Cardiac muscle cell (in vitro differentiated cells and primary cell): ENCODE results near the gene HLA-F. TPM values are rescaled to one million over a fixed set of nuclear protein-coding genes. Genes with fewer than 3 reads are reported as not detected.
A peak's percentile ranks its signal among the peaks of the same experiment; 100 is the strongest.

Experiments
- DNase-seq, 2 donors: peaks; one replicate each; pipeline versions ENCODE4 v3.0.0 to v3.0.0-alpha.2; 2010 to 2017; ENCODE audit warnings: low read depth in 1 of 2, low spot score in 1 of 2
- H3K27ac ChIP-seq: fragments of 200-600 bp; sonication (generic); 2 replicates; pipeline ENCODE4 v1.5.1; 2016
- H3K27me3 ChIP-seq: fragments of 200-600 bp; sonication (generic); 2 replicates; pipeline ENCODE4 v1.6.0; 2016; ENCODE audit warnings: control low read depth
- H3K36me3 ChIP-seq: fragments of 200-600 bp; sonication (generic); 2 replicates; pipeline ENCODE4 v1.5.1; 2016; ENCODE audit warnings: control low read depth
- H3K4me1 ChIP-seq: fragments of 200-600 bp; sonication (generic); 2 replicates; pipeline ENCODE4 v1.8.1; 2017; ENCODE audit warnings: low read depth, mild to moderate bottlenecking, mixed run types
- H3K4me3 ChIP-seq: fragments of 200-600 bp; sonication (generic); 2 replicates; pipeline ENCODE4 v1.5.1; 2016; ENCODE audit warnings: mild to moderate bottlenecking
- H3K9me3 ChIP-seq: fragments of 200-600 bp; sonication (generic); 2 replicates; pipeline ENCODE4 v1.5.1; 2017; ENCODE audit warnings: low read depth, mild to moderate bottlenecking, control low read depth
- polyA plus RNA-seq: library from polyadenylated mRNA; unstranded; fragments of >200 nt; fragmentation: Nextera tagmentation; extraction: Ambion mirVana; gene quantifications from 2 replicates; pipeline ENCODE4 v1.2.1, GENCODE V29; 2016
- total RNA-seq: library from RNA; depleted of rRNA; stranded (reverse); fragments of >200 nt; gene quantifications from 2 replicates; pipeline ENCODE4 v1.2.3, GENCODE V29; 2016
- TF ChIP-seq, protein P1 (sequence below): IDR thresholded peaks from 2 replicates; pipeline ENCODE4 v1.5.1; 2012; ENCODE audit warnings: low read depth, mild to moderate bottlenecking, low read length

Gene HLA-F
- total and polyA plus RNA-seq, 2 experiments from 2014 or later, result 0.84 to 1.5 TPM

DNA sequence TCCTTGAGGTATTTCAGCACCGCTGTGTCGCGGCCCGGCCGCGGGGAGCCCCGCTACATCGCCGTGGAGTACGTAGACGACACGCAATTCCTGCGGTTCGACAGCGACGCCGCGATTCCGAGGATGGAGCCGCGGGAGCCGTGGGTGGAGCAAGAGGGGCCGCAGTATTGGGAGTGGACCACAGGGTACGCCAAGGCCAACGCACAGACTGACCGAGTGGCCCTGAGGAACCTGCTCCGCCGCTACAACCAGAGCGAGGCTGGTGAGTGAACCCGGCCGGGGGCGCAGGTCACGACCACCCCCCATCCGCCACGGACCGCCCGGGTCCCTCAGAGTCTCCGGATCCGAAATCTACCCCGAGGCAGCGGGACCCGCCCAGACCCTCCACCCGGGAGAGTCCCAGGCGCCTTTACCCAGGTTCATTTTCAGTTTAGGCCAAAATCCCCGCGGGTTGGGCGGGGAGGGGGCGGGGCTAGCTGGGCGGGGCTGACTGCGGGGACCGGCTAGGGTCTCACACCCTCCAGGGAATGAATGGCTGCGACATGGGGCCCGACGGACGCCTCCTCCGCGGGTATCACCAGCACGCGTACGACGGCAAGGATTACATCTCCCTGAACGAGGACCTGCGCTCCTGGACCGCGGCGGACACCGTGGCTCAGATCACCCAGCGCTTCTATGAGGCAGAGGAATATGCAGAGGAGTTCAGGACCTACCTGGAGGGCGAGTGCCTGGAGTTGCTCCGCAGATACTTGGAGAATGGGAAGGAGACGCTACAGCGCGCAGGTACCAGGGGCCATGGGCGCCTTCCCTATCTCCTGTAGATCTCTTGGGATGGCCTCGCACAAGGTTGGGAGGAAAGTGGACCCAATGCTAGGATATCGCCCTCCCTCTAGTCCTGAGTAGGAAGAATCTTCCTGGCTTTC lies 693 bp downstream of the HLA-F start:
- DNase-seq, result peak; percentile 17 to 19
- Histone ChIP-seq H3K36me3 (no peaks in the 10 kb centered on the region), H3K27ac (no peak overlapping the region), H3K27me3 (peaks cover 78% of the 10 kb centered on the region), H3K4me3 (peak overlapping the region; percentile 44), H3K9me3 (no peaks in the 10 kb centered on the region), H3K4me1 (no peaks in the 10 kb centered on the region)
- TF ChIP-seq, protein P1, sequence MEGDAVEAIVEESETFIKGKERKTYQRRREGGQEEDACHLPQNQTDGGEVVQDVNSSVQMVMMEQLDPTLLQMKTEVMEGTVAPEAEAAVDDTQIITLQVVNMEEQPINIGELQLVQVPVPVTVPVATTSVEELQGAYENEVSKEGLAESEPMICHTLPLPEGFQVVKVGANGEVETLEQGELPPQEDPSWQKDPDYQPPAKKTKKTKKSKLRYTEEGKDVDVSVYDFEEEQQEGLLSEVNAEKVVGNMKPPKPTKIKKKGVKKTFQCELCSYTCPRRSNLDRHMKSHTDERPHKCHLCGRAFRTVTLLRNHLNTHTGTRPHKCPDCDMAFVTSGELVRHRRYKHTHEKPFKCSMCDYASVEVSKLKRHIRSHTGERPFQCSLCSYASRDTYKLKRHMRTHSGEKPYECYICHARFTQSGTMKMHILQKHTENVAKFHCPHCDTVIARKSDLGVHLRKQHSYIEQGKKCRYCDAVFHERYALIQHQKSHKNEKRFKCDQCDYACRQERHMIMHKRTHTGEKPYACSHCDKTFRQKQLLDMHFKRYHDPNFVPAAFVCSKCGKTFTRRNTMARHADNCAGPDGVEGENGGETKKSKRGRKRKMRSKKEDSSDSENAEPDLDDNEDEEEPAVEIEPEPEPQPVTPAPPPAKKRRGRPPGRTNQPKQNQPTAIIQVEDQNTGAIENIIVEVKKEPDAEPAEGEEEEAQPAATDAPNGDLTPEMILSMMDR, result no peak

DNA sequence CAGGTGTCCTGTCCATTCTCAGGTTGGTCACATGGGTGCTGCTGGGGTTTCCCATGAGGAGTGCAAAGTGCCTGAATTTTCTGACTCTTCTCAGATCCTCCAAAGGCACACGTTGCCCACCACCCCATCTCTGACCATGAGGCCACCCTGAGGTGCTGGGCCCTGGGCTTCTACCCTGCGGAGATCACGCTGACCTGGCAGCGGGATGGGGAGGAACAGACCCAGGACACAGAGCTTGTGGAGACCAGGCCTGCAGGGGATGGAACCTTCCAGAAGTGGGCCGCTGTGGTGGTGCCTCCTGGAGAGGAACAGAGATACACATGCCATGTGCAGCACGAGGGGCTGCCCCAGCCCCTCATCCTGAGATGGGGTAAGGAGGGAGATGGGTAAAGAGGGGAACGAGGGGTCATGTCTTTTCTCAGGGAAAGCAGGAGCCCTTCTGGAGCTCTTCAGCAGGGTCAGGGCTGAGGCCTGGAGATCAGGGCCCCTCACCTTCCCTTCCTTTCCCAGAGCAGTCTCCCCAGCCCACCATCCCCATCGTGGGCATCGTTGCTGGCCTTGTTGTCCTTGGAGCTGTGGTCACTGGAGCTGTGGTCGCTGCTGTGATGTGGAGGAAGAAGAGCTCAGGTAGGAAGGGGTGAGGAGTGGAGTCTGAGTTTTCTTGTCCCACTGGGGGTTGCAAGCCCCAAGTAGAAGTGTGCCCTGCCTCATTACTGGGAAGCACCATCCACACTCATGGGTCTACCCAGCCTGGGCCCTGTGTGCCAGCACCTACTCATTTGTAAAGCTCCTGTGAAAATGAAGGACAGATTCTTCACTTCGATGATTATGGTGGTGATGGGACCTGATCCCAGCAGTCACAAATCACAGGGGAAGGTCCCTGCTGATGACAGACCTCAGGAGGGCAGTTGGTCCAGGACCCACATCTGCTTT lies 2.0 kb downstream of the HLA-F start:
- Histone ChIP-seq H3K27ac (no peak overlapping the region), H3K4me1 (no peaks in the 10 kb centered on the region), H3K9me3 (no peaks in the 10 kb centered on the region), H3K4me3 (no peak overlapping the region), H3K27me3 (peaks cover 88% of the 10 kb centered on the region), H3K36me3 (no peaks in the 10 kb centered on the region)
- no peak for DNase-seq
- TF ChIP-seq, protein P1, result no peak

DNA sequence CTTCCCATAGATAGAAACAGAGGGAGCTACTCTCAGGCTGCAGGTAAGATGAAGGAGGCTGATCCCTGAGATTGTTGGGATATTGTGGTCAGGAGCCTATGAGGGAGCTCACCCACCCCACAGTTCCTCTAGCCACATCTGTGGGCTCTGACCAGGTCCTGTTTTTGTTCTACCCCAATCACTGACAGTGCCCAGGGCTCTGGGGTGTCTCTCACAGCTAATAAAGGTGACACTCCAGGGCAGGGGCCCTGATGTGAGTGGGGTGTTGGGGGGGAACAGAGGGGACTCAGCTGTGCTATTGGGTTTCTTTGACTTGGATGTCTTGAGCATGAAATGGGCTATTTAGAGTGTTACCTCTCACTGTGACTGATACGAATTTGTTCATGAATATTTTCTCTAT lies 2.8 kb downstream of the HLA-F start:
- peaks cover 86% of the 10 kb centered on the region for H3K27me3 ChIP-seq
- no peak overlapping the region for H3K27ac ChIP-seq
- TF ChIP-seq, protein P1, result no peak
- no peaks in the 10 kb centered on the region for H3K4me1 ChIP-seq
- DNase-seq, result no peak
- no peaks in the 10 kb centered on the region for H3K9me3 ChIP-seq
- H3K4me3 ChIP-seq, result no peak overlapping the region
- no peaks in the 10 kb centered on the region for H3K36me3 ChIP-seq

DNA sequence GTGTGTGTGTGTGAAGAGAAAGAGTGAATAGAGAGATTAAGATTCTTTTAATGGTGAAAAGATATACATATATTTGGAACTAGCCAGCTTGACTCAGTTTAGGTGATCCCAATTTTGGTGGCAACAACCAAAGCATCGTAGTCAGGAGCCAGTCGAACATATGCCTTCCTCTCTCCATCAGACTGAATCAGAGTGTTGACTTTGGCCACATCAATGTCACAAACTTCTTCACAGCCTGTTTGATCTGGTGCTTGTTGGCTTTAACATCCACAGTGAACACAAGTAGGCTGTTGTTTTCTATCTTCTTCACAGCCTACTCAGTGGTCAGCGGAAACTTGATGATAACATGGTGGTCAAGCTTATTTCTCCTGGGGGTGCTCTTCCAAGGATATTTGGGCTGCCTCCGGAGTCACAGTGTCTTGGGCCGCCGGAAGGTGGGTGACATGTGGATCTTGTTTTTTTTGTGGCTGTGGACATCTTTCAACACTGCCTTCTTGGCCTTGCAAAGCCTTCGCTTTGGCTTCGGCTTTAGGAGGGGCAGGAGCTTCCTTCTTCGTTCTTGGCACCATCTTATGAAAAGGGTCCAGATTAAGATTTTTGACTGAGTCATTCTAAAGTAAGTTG lies 3.4 kb downstream of the HLA-F start:
- peaks cover 84% of the 10 kb centered on the region for H3K27me3 ChIP-seq
- H3K4me3 ChIP-seq, result no peak overlapping the region
- H3K4me1 ChIP-seq, result no peaks in the 10 kb centered on the region

More for the DNA sequence above, 3.4 kb downstream of the HLA-F start:
- Histone ChIP-seq H3K36me3 (no peaks in the 10 kb centered on the region), H3K9me3 (no peaks in the 10 kb centered on the region), H3K27ac (no peak overlapping the region)
- TF ChIP-seq, protein P1, result no peak
- DNase-seq, result no peak
